ENCODE results near the gene KIF5C. TPM values are rescaled to one million over a fixed set of nuclear protein-coding genes. Genes with fewer than 3 reads are reported as not detected.

Gene KIF5C
- total RNA-seq, 1 experiment from 2014 or later: 0.11 TPM

GRCh38 chr2:148999451-148999921, 124.5 kb downstream of the KIF5C start:
- DNase-seq (ENCODE audit: low read depth in 1 of 2, low spot score in 2 of 2): no peak
- Histone ChIP-seq H3K9me3 (replicated peaks) (no peaks in the 10 kb centered on the region), H3K4me3 (no peak overlapping the region), H3K36me3 (no peaks in the 10 kb centered on the region), H3K4me1 (replicated peaks) (no peaks in the 10 kb centered on the region), H3K27me3 (replicated peaks) (0 out of 2 replicates have a peak, but pooled peaks cover 6% of the 10 kb centered on the region), H3K27ac (no peak overlapping the region)

GRCh38 chr2:149000158-149000938, 125.3 kb downstream of the KIF5C start:
- H3K9me3 ChIP-seq (replicated peaks): no peaks in the 10 kb centered on the region
- DNase-seq (ENCODE audit: low read depth in 1 of 2, low spot score in 2 of 2): no peak
- H3K27ac ChIP-seq: no peak overlapping the region
- H3K4me1 ChIP-seq (replicated peaks): peaks cover 2% of the 10 kb centered on the region
- H3K4me3 ChIP-seq: no peak overlapping the region
- H3K36me3 ChIP-seq: no peaks in the 10 kb centered on the region
- peaks cover 6% of the 10 kb centered on the region; the same call in 1 of the 2 replicates for H3K27me3 ChIP-seq (replicated peaks)

GRCh38 chr2:149001496-149001895, 126.5 kb downstream of the KIF5C start:
- H3K9me3 ChIP-seq (replicated peaks): no peaks in the 10 kb centered on the region
- H3K27me3 ChIP-seq (replicated peaks): peaks cover 6% of the 10 kb centered on the region; the same call in 1 of the 2 replicates
- H3K4me3 ChIP-seq: no peak overlapping the region
- H3K36me3 ChIP-seq: no peaks in the 10 kb centered on the region
- peaks cover 7% of the 10 kb centered on the region for H3K4me1 ChIP-seq (replicated peaks)
- no peak for DNase-seq (ENCODE audit: low read depth in 1 of 2, low spot score in 2 of 2)
- no peak overlapping the region for H3K27ac ChIP-seq

GRCh38 chr2:149002378-149002890, 127.4 kb downstream of the KIF5C start:
- no peak for DNase-seq (ENCODE audit: low read depth in 1 of 2, low spot score in 2 of 2)
- Histone ChIP-seq H3K9me3 (replicated peaks) (no peaks in the 10 kb centered on the region), H3K4me1 (replicated peaks) (peaks cover 7% of the 10 kb centered on the region), H3K27me3 (replicated peaks) (peaks cover 6% of the 10 kb centered on the region; the same call in 1 of the 2 replicates), H3K36me3 (no peaks in the 10 kb centered on the region), H3K27ac (no peak overlapping the region), H3K4me3 (no peak overlapping the region)

- Histone ChIP-seq H3K9me3 (replicated peaks) (no peaks in the 10 kb centered on the region), H3K27me3 (replicated peaks) (peaks cover 6% of the 10 kb centered on the region; the same call in 1 of the 2 replicates), H3K4me3 (no peak overlapping the region), H3K27ac (no peak overlapping the region), H3K36me3 (no peaks in the 10 kb centered on the region), H3K4me1 (replicated peaks) (peaks cover 7% of the 10 kb centered on the region)
- DNase-seq (ENCODE audit: low read depth in 1 of 2, low spot score in 2 of 2): no peak
These were observed 128.1 kb downstream of the KIF5C start for GRCh38 chr2:149002891-149003740.

GRCh38 chr2:149004836-149005235, 129.8 kb downstream of the KIF5C start:
- peaks cover 6% of the 10 kb centered on the region; the same call in 1 of the 2 replicates for H3K27me3 ChIP-seq (replicated peaks)
- no peak overlapping the region for H3K4me3 ChIP-seq
- H3K36me3 ChIP-seq: no peaks in the 10 kb centered on the region
- no peak overlapping the region for H3K27ac ChIP-seq
- DNase-seq (ENCODE audit: low read depth in 1 of 2, low spot score in 2 of 2): peak in 1 of 2 experiments; percentile 51
- peaks cover 7% of the 10 kb centered on the region for H3K4me1 ChIP-seq (replicated peaks)
- no peaks in the 10 kb centered on the region for H3K9me3 ChIP-seq (replicated peaks)

- H3K4me1 ChIP-seq (replicated peaks): peaks cover 7% of the 10 kb centered on the region
- no peak overlapping the region for H3K4me3 ChIP-seq
- H3K9me3 ChIP-seq (replicated peaks): no peaks in the 10 kb centered on the region
- no peaks in the 10 kb centered on the region for H3K36me3 ChIP-seq
- peaks cover under 1% of the 10 kb centered on the region; the same call in 1 of the 2 replicates for H3K27me3 ChIP-seq (replicated peaks)
- no peak overlapping the region for H3K27ac ChIP-seq
- DNase-seq (ENCODE audit: low read depth in 1 of 2, low spot score in 2 of 2): no peak
These were observed 130.5 kb downstream of the KIF5C start for GRCh38 chr2:149005471-149006077.

GRCh38 chr2:149006883-149007543, 132.0 kb downstream of the KIF5C start:
- no peaks in the 10 kb centered on the region; the same call in 1 of the 2 replicates for H3K27me3 ChIP-seq (replicated peaks)
- no peaks in the 10 kb centered on the region for H3K9me3 ChIP-seq (replicated peaks)
- no peaks in the 10 kb centered on the region for H3K36me3 ChIP-seq
- no peak overlapping the region for H3K4me3 ChIP-seq
- H3K4me1 ChIP-seq (replicated peaks): peaks cover 7% of the 10 kb centered on the region
- no peak overlapping the region for H3K27ac ChIP-seq
- DNase-seq (ENCODE audit: low read depth in 1 of 2, low spot score in 2 of 2): no peak

GRCh38 chr2:149008381-149008780, 133.4 kb downstream of the KIF5C start:
- Histone ChIP-seq H3K36me3 (no peaks in the 10 kb centered on the region), H3K4me3 (no peak overlapping the region), H3K4me1 (replicated peaks) (peaks cover 7% of the 10 kb centered on the region), H3K27me3 (replicated peaks) (no peaks in the 10 kb centered on the region; the same call in 1 of the 2 replicates), H3K27ac (no peak overlapping the region), H3K9me3 (replicated peaks) (no peaks in the 10 kb centered on the region)
- DNase-seq (ENCODE audit: low read depth in 1 of 2, low spot score in 2 of 2): no peak

GRCh38 chr2:149009576-149010461, 134.8 kb downstream of the KIF5C start:
- no peak overlapping the region for H3K27ac ChIP-seq
- DNase-seq (ENCODE audit: low read depth in 1 of 2, low spot score in 2 of 2): no peak
- H3K4me1 ChIP-seq (replicated peaks): peaks cover 7% of the 10 kb centered on the region
- H3K9me3 ChIP-seq (replicated peaks): no peaks in the 10 kb centered on the region
- no peaks in the 10 kb centered on the region for H3K36me3 ChIP-seq
- H3K27me3 ChIP-seq (replicated peaks): no peaks in the 10 kb centered on the region; the same call in 1 of the 2 replicates
- no peak overlapping the region for H3K4me3 ChIP-seq

- H3K36me3 ChIP-seq: no peaks in the 10 kb centered on the region
- DNase-seq (ENCODE audit: low read depth in 1 of 2, low spot score in 2 of 2): no peak
- no peaks in the 10 kb centered on the region for H3K9me3 ChIP-seq (replicated peaks)
- no peak overlapping the region for H3K4me3 ChIP-seq
- H3K4me1 ChIP-seq (replicated peaks): peaks cover under 1% of the 10 kb centered on the region
- no peaks in the 10 kb centered on the region for H3K27me3 ChIP-seq (replicated peaks)
- no peak overlapping the region for H3K27ac ChIP-seq
These were observed 137.5 kb downstream of the KIF5C start for GRCh38 chr2:149012545-149012944.

GRCh38 chr2:149015501-149015900, 140.5 kb downstream of the KIF5C start:
- H3K36me3 ChIP-seq: no peaks in the 10 kb centered on the region
- no peaks in the 10 kb centered on the region for H3K27me3 ChIP-seq (replicated peaks)
- peaks cover 7% of the 10 kb centered on the region for H3K4me1 ChIP-seq (replicated peaks)
- H3K27ac ChIP-seq: no peak overlapping the region
- no peak for DNase-seq (ENCODE audit: low read depth in 1 of 2, low spot score in 2 of 2)
- H3K9me3 ChIP-seq (replicated peaks): no peaks in the 10 kb centered on the region
- no peak overlapping the region for H3K4me3 ChIP-seq

All from SJSA1 (cell line).